Activated naive CD8-positive, alpha-beta T cell treated with anti-CD3 and anti-CD28 coated beads, Interleukin-2, amount 50 U/mL, for 24 hours (primary cell): ENCODE data around the gene MN1.

Experiments
- ATAC-seq: fragments of 150-1000 bp; cut with Tn5 transposase; one replicate; pipeline ENCODE4 v1.10.0; 2021
- DNase-seq: peaks from one replicate; pipeline ENCODE4 v3.0.0; 2021
- H3K27ac Mint-ChIP-seq: one replicate; pipeline ENCODE4 v1.8.0; 2021; ENCODE audit warnings: mild to moderate bottlenecking, mixed read lengths
- H3K27me3 Mint-ChIP-seq: one replicate; pipeline ENCODE4 v1.8.0; 2021; ENCODE audit warnings: mixed read lengths
- H3K36me3 Mint-ChIP-seq: one replicate; pipeline ENCODE4 v1.8.0; 2021; ENCODE audit warnings: low read depth, mixed read lengths
- H3K4me1 Mint-ChIP-seq: one replicate; pipeline ENCODE4 v1.8.0; 2021; ENCODE audit warnings: mixed read lengths
- H3K4me3 Mint-ChIP-seq: one replicate; pipeline ENCODE4 v1.8.0; 2021; ENCODE audit warnings: mild to moderate bottlenecking, moderate library complexity, mixed read lengths
- H3K9me3 Mint-ChIP-seq: one replicate; pipeline ENCODE4 v1.8.0; 2021; ENCODE audit warnings: mixed read lengths

MN1 gene

DNA sequence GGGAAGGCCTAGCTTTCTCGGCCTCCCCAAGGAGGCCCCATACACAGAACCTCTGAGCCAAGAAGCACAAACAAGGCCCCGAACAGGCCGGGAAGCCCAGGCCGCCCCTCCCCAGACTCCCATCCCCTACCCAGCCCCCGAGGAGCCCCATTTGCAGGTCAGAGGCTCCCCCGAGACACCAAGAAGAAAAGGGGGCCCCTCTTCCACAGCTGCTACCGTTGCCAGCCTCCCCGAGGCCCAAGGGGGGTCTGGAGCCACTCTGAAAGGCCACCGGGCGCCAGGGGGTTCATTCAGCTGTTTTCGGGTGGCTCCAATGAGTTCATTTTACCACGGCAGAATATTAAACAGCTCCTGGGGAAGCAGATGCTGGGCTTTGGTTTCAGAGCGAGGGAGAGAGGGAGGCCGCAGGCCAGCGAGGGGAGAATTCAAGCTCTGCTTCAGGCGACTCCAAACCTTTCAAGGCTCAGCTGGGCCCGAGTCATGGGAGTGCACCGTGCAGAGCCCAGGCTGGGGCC, 28.5 kb downstream of the MN1 start:
- Mint-ChIP-seq H3K4me1 (no peaks in the 10 kb centered on the region), H3K4me3 (no peak overlapping the region), H3K36me3 (no peaks in the 10 kb centered on the region), H3K27ac (no peak overlapping the region), H3K9me3 (no peaks in the 10 kb centered on the region), H3K27me3 (peaks cover 9% of the 10 kb centered on the region)
- ATAC-seq = no peak
- DNase-seq = no peak

- no peak overlapping the region for H3K4me3 Mint-ChIP-seq
- no peaks in the 10 kb centered on the region for H3K9me3 Mint-ChIP-seq
- DNase-seq (no peak), ATAC-seq (no peak)
- no peak overlapping the region for H3K27ac Mint-ChIP-seq
- no peaks in the 10 kb centered on the region for H3K36me3 Mint-ChIP-seq
- H3K27me3 Mint-ChIP-seq = peaks cover 9% of the 10 kb centered on the region
- H3K4me1 Mint-ChIP-seq = no peaks in the 10 kb centered on the region
These were observed 29.2 kb downstream of the MN1 start for GRCh38 chr22:27772081-27772983.

DNA sequence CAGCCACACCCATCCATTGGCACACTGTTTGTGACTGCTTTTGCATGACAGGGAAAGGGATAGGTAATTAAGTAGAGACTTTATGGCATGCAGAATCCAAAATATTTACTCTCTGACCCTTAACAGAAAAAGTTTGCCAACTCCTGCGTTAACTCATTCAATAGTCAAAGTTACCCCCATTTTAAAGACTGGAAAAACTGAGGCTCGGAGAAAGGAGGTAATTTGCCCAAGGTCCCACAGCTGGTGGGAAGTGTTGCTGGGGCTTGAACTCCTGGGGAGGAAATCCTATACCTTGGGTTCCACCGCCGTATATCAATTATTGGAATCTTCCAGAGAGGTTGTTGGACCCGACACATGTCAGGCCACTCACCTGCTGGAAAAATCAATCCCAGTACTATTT, 29.9 kb downstream of the MN1 start:
- H3K4me3 Mint-ChIP-seq = no peak overlapping the region
- no peaks in the 10 kb centered on the region for H3K9me3 Mint-ChIP-seq
- H3K36me3 Mint-ChIP-seq = no peaks in the 10 kb centered on the region
- H3K4me1 Mint-ChIP-seq = no peaks in the 10 kb centered on the region
- no peak for ATAC-seq
- peaks cover 7% of the 10 kb centered on the region for H3K27me3 Mint-ChIP-seq
- no peak for DNase-seq
- no peak overlapping the region for H3K27ac Mint-ChIP-seq

- DNase-seq = no peak
- Mint-ChIP-seq H3K27me3 (no peaks in the 10 kb centered on the region), H3K4me3 (no peak overlapping the region), H3K9me3 (no peaks in the 10 kb centered on the region), H3K27ac (no peak overlapping the region), H3K36me3 (no peaks in the 10 kb centered on the region), H3K4me1 (no peaks in the 10 kb centered on the region)
- ATAC-seq = no peak
These were observed 32.5 kb downstream of the MN1 start for GRCh38 chr22:27769012-27769411.

DNA sequence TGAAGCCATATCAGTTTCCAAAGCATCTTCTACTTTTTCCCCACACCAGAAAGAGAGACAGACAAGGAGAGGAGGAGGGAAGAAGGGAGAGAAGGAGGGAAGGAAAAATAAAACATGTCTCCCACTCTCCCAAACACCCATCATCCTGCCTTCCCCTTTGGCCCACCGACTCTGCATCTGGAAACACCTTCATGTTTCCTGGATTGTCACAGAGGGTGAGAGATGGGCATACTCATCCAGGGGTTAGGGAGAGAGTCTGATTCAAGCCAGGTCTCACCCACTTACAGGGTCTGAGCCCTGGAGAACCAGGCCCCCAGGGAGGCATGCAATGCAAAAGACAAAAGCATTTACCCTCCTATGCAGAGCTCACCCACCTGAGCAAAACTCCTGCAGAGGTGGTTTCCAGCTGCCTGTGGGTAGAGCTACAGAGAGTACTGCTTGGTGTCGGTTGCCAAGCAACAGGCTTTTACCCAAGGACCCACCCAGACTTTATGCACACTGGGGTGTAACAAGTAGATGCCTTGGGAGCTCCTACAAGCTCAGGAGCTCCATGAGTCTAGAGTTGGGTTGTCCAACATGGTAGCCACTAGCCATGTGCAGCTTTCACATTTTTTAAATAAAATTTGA, 33.4 kb downstream of the MN1 start:
- DNase-seq (no peak), ATAC-seq (no peak)
- no peaks in the 10 kb centered on the region for H3K4me1 Mint-ChIP-seq
- H3K9me3 Mint-ChIP-seq = no peaks in the 10 kb centered on the region
- no peak overlapping the region for H3K27ac Mint-ChIP-seq
- no peaks in the 10 kb centered on the region for H3K36me3 Mint-ChIP-seq
- no peak overlapping the region for H3K4me3 Mint-ChIP-seq
- no peaks in the 10 kb centered on the region for H3K27me3 Mint-ChIP-seq

GRCh38 chr22:27766679-27767078, 34.9 kb downstream of the MN1 start:
- Mint-ChIP-seq H3K9me3 (no peaks in the 10 kb centered on the region), H3K4me1 (no peaks in the 10 kb centered on the region), H3K36me3 (no peaks in the 10 kb centered on the region), H3K4me3 (no peak overlapping the region), H3K27me3 (no peaks in the 10 kb centered on the region), H3K27ac (no peak overlapping the region)
- DNase-seq = no peak
- no peak for ATAC-seq

- no peaks in the 10 kb centered on the region for H3K4me1 Mint-ChIP-seq
- H3K9me3 Mint-ChIP-seq = no peaks in the 10 kb centered on the region
- no peak for DNase-seq
- H3K4me3 Mint-ChIP-seq = no peak overlapping the region
- ATAC-seq = no peak
- no peak overlapping the region for H3K27ac Mint-ChIP-seq
- H3K36me3 Mint-ChIP-seq = no peaks in the 10 kb centered on the region
- no peaks in the 10 kb centered on the region for H3K27me3 Mint-ChIP-seq
These were observed 35.8 kb downstream of the MN1 start for GRCh38 chr22:27765706-27766291.

- Mint-ChIP-seq H3K4me1 (no peaks in the 10 kb centered on the region), H3K27ac (no peak overlapping the region), H3K36me3 (no peaks in the 10 kb centered on the region)
These were observed 36.8 kb downstream of the MN1 start for GRCh38 chr22:27764722-27765236.

DNA sequence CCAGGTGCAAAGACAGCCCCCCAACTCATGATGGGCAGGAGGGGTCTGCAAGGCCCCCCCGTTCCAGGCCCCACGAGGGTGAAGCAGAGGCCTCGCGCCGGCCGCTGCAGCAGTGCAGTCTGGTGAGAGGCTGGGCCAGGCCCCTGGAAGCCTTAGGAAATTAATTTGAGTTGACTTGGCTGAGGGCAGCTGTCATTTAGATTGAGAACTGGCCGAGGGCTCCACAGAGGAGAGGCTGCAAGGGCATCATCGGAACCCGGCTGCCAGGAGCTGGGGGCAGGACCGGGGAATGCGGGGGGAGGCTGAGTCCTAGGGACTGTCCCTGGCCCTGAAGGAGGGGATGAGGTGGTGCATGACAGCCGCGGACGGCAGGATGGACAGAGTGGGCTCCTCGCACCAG, 39.9 kb downstream of the MN1 start:
- Mint-ChIP-seq H3K4me3 (no peak overlapping the region), H3K27me3 (no peaks in the 10 kb centered on the region), H3K4me1 (no peaks in the 10 kb centered on the region), H3K36me3 (no peaks in the 10 kb centered on the region), H3K27ac (no peak overlapping the region), H3K9me3 (no peaks in the 10 kb centered on the region)
- no peak for ATAC-seq
- DNase-seq = no peak

More at GRCh38 chr22:27764722-27765236, 36.8 kb downstream of the MN1 start:
- DNase-seq = no peak
- Mint-ChIP-seq H3K27me3 (no peaks in the 10 kb centered on the region), H3K4me3 (no peak overlapping the region), H3K9me3 (no peaks in the 10 kb centered on the region)
- ATAC-seq = no peak

DNA sequence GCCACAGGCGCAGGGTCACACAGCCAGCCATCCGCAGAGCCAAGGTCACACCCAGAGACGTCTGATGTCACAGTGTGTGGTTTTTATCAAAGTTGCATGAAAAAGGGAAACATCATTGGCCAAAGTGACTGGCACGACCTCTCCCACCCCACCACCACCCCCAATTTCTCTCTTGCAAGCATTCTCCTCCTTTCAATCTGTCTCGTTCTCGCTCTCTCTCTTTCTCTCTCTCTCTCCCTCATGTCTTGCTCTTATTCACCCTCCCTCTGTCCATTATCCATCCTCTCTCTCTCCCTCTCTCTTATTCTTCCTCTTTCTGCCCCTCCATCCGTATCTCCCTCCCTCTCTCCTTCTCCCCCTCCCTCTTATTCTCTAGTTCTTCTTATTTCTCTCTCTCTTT, 40.6 kb downstream of the MN1 start:
- Mint-ChIP-seq H3K4me3 (no peak overlapping the region), H3K36me3 (no peaks in the 10 kb centered on the region), H3K4me1 (no peaks in the 10 kb centered on the region), H3K27ac (no peak overlapping the region), H3K27me3 (no peaks in the 10 kb centered on the region), H3K9me3 (no peaks in the 10 kb centered on the region)
- DNase-seq (no peak), ATAC-seq (no peak)

DNA sequence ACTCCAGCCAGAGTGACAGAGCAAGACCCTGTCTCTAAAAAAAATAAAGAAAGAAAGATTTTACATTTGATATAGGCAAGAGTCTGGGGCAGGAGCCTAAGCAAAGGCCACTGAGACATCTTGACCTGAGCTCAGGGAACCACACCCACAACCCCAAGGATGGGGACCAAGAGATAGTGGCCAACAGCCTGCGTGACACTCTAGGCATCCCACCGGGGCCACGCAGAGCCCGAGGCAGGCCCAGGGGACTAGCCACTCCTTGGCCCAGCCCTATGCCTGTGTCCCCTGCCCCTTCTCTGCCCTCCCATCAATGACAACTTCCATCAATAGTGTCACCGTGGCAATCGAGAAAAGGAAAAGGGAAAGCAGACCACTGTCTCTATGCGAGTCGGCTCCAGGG, 41.1 kb downstream of the MN1 start:
- H3K27me3 Mint-ChIP-seq = no peaks in the 10 kb centered on the region
- H3K4me1 Mint-ChIP-seq = no peaks in the 10 kb centered on the region
- DNase-seq = no peak
- no peak overlapping the region for H3K27ac Mint-ChIP-seq
- no peaks in the 10 kb centered on the region for H3K9me3 Mint-ChIP-seq
- H3K4me3 Mint-ChIP-seq = no peak overlapping the region
- no peak for ATAC-seq
- H3K36me3 Mint-ChIP-seq = no peaks in the 10 kb centered on the region

DNA sequence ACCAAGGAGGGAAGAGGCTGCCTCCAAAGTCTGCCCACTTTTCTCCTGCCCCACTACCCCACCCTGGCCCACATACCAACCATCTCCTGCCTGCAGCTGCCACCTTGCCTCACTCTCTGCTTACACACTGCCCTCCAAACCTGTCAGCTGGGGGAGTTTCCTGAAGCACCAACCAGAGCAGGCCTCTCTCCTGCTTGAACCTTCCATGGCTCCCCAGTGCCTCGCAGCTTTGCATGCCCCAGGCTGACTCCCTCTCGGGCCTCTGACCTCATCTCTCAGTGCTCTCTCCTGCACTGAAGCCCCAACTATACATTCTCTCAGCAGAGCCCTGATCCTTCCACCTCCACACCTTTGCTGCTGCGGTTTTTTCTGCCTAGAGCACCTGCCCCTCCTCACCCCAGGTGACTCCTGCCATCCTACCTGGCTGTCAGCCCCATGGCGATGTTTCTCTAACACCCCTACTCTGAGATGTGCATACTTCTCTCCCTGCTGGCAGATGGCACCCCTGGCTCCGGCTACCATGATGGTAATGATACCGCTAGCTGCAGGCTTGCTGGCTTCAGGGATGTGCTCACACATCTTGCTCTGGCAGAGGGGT, 43.5 kb downstream of the MN1 start:
- Mint-ChIP-seq H3K27me3 (no peaks in the 10 kb centered on the region), H3K9me3 (no peaks in the 10 kb centered on the region), H3K36me3 (no peaks in the 10 kb centered on the region), H3K4me1 (no peaks in the 10 kb centered on the region), H3K27ac (no peak overlapping the region), H3K4me3 (no peak overlapping the region)
- ATAC-seq = no peak
- no peak for DNase-seq

- Mint-ChIP-seq H3K27me3 (no peaks in the 10 kb centered on the region), H3K36me3 (no peaks in the 10 kb centered on the region), H3K4me3 (no peak overlapping the region), H3K4me1 (no peaks in the 10 kb centered on the region), H3K9me3 (no peaks in the 10 kb centered on the region), H3K27ac (no peak overlapping the region)
- ATAC-seq (no peak), DNase-seq (no peak)
These were observed 45.3 kb downstream of the MN1 start for GRCh38 chr22:27756212-27756660.

GRCh38 chr22:27755521-27756211, 45.9 kb downstream of the MN1 start:
- Mint-ChIP-seq H3K4me3 (no peak overlapping the region), H3K4me1 (no peaks in the 10 kb centered on the region), H3K9me3 (no peaks in the 10 kb centered on the region), H3K36me3 (no peaks in the 10 kb centered on the region), H3K27ac (no peak overlapping the region), H3K27me3 (no peaks in the 10 kb centered on the region)
- DNase-seq (no peak), ATAC-seq (no peak)
